SK-N-SH treated with all-trans-retinoic acid at 6 μM for 48 hours (cell line): Measurements from ENCODE around the gene DDX39B.
A peak's percentile ranks its signal among the peaks of the same experiment; 100 is the strongest.

Source experiments
- ESRRG ChIP-seq: fragments of 250-450 bp; sonication (Bioruptor Pico); IDR thresholded peaks from 2 replicates; pipeline ENCODE4 v1.6.1; 2021; ENCODE audit warnings: mild to moderate bottlenecking
- ISL1 ChIP-seq: fragments of 250-450 bp; sonication (Bioruptor Pico); IDR thresholded peaks from 2 replicates; pipeline ENCODE4 v2.1.2; 2022; ENCODE audit warnings: mild to moderate bottlenecking, moderate library complexity
- SNAI2 ChIP-seq: fragments of 250-450 bp; sonication (Bioruptor Pico); IDR thresholded peaks from 2 replicates; pipeline ENCODE4 v1.5.0; 2020; ENCODE audit warnings: mild to moderate bottlenecking, moderate library complexity
- TCF4 ChIP-seq: fragments of 250-450 bp; sonication (Bioruptor Pico); IDR thresholded peaks from 2 replicates; pipeline ENCODE4 v1.8.0; 2021; ENCODE audit warnings: mild to moderate bottlenecking, moderate library complexity, borderline replicate concordance
- TOX ChIP-seq: fragments of 250-450 bp; sonication (Bioruptor Pico); IDR thresholded peaks from 2 replicates; pipeline ENCODE4 v1.8.0; 2021; ENCODE audit warnings: mild to moderate bottlenecking, moderate library complexity, borderline replicate concordance
- ZFP3 ChIP-seq: fragments of 250-450 bp; sonication (Bioruptor Pico); IDR thresholded peaks from 2 replicates; pipeline ENCODE4 v1.5.0; 2020; ENCODE audit warnings: mild to moderate bottlenecking, moderate library complexity
- ZFP30 ChIP-seq: fragments of 450-650 bp; formaldehyde crosslinking; IDR thresholded peaks from 2 replicates; pipeline ENCODE4 v1.5.0; 2022; ENCODE audit warnings: mild to moderate bottlenecking, moderate library complexity
- ZNF565 ChIP-seq: fragments of 450-650 bp; formaldehyde crosslinking; conservative IDR thresholded peaks from 2 replicates; pipeline ENCODE4 v1.5.0; 2020; ENCODE audit warnings: low read depth, mild to moderate bottlenecking, moderate library complexity
- TF ChIP-seq, protein P1 (sequence below): fragments of 250-450 bp; sonication (Bioruptor Pico); IDR thresholded peaks from 2 replicates; pipeline ENCODE4 v1.5.1; 2020; ENCODE audit warnings: low read depth, mild to moderate bottlenecking, moderate library complexity
- TF ChIP-seq, protein P2 (sequence below): fragments of 250-450 bp; sonication (Bioruptor Pico); IDR thresholded peaks from 2 replicates; pipeline ENCODE4 v1.8.0; 2021; ENCODE audit warnings: low read depth, mild to moderate bottlenecking, moderate library complexity, borderline replicate concordance
- TF ChIP-seq, protein P3 (sequence below): fragments of 250-450 bp; sonication (Bioruptor Pico); IDR thresholded peaks from 2 replicates; pipeline ENCODE4 v1.5.0; 2020; ENCODE audit warnings: mild to moderate bottlenecking, moderate library complexity
- TF ChIP-seq, protein P4 (sequence below): fragments of 250-450 bp; sonication (Bioruptor Pico); IDR thresholded peaks from 2 replicates; pipeline ENCODE4 v1.8.0; 2020; ENCODE audit warnings: mild to moderate bottlenecking, moderate library complexity, borderline replicate concordance

DNA sequence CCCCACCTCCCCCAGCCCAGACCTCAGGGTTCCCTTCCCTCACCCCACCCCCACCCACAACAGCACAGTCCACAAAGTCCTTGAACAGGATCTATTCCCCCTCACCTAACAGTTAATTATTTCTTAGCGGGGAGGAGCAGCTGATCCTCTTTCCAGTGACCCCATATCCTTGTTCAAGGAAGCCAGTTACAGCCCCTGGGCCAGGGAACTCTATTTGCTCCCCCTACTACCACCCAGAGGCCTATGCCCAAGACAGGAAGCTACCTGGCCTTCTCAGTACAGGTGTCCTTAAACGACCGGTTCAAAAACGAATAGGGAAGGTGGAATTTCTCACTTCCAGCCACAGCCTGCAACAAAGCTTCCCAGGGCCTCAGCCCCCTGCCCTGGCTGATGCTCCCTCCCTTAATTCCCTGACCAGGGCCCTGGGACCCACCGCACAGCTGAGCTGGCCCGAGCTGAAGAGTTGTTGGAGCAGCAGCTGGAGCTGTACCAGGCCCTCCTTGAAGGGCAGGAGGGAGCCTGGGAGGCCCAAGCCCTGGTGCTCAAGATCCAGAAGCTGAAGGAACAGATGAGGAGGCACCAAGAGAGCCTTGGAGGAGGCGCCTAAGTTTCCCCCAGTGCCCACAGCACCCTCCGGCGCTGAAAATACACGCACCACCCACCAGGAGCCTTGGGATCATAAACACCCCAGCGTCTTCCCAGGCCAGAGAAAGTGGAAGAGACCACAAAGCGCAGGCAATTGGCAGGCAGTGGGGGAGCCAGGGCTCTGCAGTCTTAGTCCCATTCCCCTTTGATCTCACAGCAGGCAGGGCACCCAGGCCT is 12.3 kb downstream of the DDX39B start:
- TF ChIP-seq, protein P1, sequence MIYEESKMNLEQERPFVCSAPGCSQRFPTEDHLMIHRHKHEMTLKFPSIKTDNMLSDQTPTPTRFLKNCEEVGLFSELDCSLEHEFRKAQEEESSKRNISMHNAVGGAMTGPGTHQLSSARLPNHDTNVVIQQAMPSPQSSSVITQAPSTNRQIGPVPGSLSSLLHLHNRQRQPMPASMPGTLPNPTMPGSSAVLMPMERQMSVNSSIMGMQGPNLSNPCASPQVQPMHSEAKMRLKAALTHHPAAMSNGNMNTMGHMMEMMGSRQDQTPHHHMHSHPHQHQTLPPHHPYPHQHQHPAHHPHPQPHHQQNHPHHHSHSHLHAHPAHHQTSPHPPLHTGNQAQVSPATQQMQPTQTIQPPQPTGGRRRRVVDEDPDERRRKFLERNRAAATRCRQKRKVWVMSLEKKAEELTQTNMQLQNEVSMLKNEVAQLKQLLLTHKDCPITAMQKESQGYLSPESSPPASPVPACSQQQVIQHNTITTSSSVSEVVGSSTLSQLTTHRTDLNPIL (CRISPR knock-in tag), result 0 out of 2 replicates have a peak, but pooled peaks have one; percentile 16
- no peak for TF ChIP-seq ISL1 (CRISPR knock-in tag)
- TF ChIP-seq ESRRG (CRISPR knock-in tag), result 0 out of 2 replicates have a peak, but pooled peaks have one; percentile 23
- TF ChIP-seq TOX (CRISPR knock-in tag), result no peak
- TF ChIP-seq TCF4 (CRISPR knock-in tag), result no peak
- TF ChIP-seq, protein P2, sequence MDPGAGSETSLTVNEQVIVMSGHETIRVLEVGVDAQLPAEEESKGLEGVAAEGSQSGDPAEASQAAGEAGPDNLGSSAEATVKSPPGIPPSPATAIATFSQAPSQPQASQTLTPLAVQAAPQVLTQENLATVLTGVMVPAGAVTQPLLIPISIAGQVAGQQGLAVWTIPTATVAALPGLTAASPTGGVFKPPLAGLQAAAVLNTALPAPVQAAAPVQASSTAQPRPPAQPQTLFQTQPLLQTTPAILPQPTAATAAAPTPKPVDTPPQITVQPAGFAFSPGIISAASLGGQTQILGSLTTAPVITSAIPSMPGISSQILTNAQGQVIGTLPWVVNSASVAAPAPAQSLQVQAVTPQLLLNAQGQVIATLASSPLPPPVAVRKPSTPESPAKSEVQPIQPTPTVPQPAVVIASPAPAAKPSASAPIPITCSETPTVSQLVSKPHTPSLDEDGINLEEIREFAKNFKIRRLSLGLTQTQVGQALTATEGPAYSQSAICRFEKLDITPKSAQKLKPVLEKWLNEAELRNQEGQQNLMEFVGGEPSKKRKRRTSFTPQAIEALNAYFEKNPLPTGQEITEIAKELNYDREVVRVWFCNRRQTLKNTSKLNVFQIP, result no peak
- no peak for TF ChIP-seq ZFP3 (CRISPR knock-in tag)
- no peak for TF ChIP-seq ZNF565 (CRISPR knock-in tag)
- TF ChIP-seq, protein P3, sequence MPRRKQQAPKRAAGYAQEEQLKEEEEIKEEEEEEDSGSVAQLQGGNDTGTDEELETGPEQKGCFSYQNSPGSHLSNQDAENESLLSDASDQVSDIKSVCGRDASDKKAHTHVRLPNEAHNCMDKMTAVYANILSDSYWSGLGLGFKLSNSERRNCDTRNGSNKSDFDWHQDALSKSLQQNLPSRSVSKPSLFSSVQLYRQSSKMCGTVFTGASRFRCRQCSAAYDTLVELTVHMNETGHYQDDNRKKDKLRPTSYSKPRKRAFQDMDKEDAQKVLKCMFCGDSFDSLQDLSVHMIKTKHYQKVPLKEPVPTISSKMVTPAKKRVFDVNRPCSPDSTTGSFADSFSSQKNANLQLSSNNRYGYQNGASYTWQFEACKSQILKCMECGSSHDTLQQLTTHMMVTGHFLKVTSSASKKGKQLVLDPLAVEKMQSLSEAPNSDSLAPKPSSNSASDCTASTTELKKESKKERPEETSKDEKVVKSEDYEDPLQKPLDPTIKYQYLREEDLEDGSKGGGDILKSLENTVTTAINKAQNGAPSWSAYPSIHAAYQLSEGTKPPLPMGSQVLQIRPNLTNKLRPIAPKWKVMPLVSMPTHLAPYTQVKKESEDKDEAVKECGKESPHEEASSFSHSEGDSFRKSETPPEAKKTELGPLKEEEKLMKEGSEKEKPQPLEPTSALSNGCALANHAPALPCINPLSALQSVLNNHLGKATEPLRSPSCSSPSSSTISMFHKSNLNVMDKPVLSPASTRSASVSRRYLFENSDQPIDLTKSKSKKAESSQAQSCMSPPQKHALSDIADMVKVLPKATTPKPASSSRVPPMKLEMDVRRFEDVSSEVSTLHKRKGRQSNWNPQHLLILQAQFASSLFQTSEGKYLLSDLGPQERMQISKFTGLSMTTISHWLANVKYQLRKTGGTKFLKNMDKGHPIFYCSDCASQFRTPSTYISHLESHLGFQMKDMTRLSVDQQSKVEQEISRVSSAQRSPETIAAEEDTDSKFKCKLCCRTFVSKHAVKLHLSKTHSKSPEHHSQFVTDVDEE (CRISPR knock-in tag), result no peak
- TF ChIP-seq ZFP30 (CRISPR knock-in tag), result no peak
- TF ChIP-seq, protein P4, sequence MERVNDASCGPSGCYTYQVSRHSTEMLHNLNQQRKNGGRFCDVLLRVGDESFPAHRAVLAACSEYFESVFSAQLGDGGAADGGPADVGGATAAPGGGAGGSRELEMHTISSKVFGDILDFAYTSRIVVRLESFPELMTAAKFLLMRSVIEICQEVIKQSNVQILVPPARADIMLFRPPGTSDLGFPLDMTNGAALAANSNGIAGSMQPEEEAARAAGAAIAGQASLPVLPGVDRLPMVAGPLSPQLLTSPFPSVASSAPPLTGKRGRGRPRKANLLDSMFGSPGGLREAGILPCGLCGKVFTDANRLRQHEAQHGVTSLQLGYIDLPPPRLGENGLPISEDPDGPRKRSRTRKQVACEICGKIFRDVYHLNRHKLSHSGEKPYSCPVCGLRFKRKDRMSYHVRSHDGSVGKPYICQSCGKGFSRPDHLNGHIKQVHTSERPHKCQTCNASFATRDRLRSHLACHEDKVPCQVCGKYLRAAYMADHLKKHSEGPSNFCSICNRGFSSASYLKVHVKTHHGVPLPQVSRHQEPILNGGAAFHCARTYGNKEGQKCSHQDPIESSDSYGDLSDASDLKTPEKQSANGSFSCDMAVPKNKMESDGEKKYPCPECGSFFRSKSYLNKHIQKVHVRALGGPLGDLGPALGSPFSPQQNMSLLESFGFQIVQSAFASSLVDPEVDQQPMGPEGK, result no peak
- no peak for TF ChIP-seq SNAI2 (CRISPR knock-in tag)
